Activated CD4-positive, alpha-beta T cell treated with anti-CD3 and anti-CD28 coated beads, Interleukin-2, Interleukin-6, amounts not matched to agents 100 ng/mL and 50 ng/mL, durations not matched to agents 16 hours and 8 hours (primary cell): ENCODE data around the gene CCT6B.

Source experiments
- DNase-seq: peaks from one replicate; pipeline ENCODE4 v3.0.0-alpha.2; 2020

The CCT6B gene

GRCh38 chr17:34883106-34884000, 77.9 kb downstream of the CCT6B start:
- no peak for DNase-seq

- no peak for DNase-seq
These were observed 82.1 kb downstream of the CCT6B start for GRCh38 chr17:34879146-34879545.
